GM12878 (cell line): ENCODE data around the gene KCNK13. TPM values are rescaled to one million over a fixed set of nuclear protein-coding genes. Genes with fewer than 3 reads are reported as not detected.

ENCODE experiments used
- ATAC-seq: fragments of 200-7000 bp; cut with Tn5 transposase; 3 replicates; pipeline ENCODE4 v1.9.1; 2020; ENCODE audit warnings: mild to moderate bottlenecking, moderate library complexity
- BruUV-seq: library from RNA; stranded (reverse); fragments of 400-500 nt; replicated peaks from 2 replicates; lab custom pipeline; 2021; lab: Mats Ljungman, UMichigan
- CTCF ChIA-PET: fragments of 300-600 bp; sonication (Branson Sonifier 250); formaldehyde crosslinking; extraction: SDS; loops from one replicate; lab custom pipeline; 2021; ENCODE audit warnings: inconsistent platforms; lab: Yijun Ruan, JAX
- POLR2A ChIA-PET: fragments of 350-600 bp; formaldehyde crosslinking; extraction: SDS; loops from one replicate; lab custom pipeline; 2021; ENCODE audit warnings: inconsistent platforms; lab: Charles Lee
- RAD21 ChIA-PET: fragments of 300-600 bp; sonication (Branson Sonifier 250); formaldehyde crosslinking; loops from one replicate; lab custom pipeline; 2023; ENCODE audit warnings: antibody characterized with exemption; ENCODE audit not compliant: unreplicated experiment; lab: Charles Lee
- SMC1A ChIA-PET: fragments of 300-600 bp; sonication (Branson Sonifier 250); formaldehyde crosslinking; loops from one replicate; lab custom pipeline; 2023; ENCODE audit not compliant: unreplicated experiment, uncharacterized antibody; lab: Charles Lee
- DNase-seq: peaks from one replicate; pipeline ENCODE4 v3.0.0-alpha.2; 2011; ENCODE audit warnings: low read depth, low spot score
- FAIRE-seq: peaks from 3 replicates; lab custom pipeline; 2011; peaks lifted over from hg19 to GRCh38; lab: Jason Lieb, UNC
- H2AFZ ChIP-seq: 2 replicates; pipeline ENCODE4 v1.6.0; 2011; ENCODE audit warnings: low read depth, low read length, control low read depth; ENCODE audit not compliant: control insufficient read depth
- H3K27ac ChIP-seq: 2 replicates; pipeline ENCODE4 v1.5.1; 2011; ENCODE audit warnings: control low read depth; ENCODE audit not compliant: control insufficient read depth, insufficient read depth
- H3K27me3 ChIP-seq, 2 experiments: replicated peaks in 1 of 2; 2 replicates each; pipeline versions ENCODE4 v1.6.0 to v1.6.1; 2011; ENCODE audit warnings: low read length in 1 of 2; ENCODE audit not compliant: control insufficient read depth in 2 of 2, insufficient read depth in 2 of 2
- H3K36me3 ChIP-seq, 2 experiments: 2 replicates each; pipeline ENCODE4 v1.5.1; 2011; ENCODE audit warnings: low read length in 1 of 2; ENCODE audit not compliant: control insufficient read depth in 2 of 2, insufficient read depth in 2 of 2
- H3K4me1 ChIP-seq: 2 replicates; pipeline ENCODE4 v1.6.1; 2011; ENCODE audit warnings: mild to moderate bottlenecking, low read length, moderate library complexity, mixed read lengths; ENCODE audit not compliant: control insufficient read depth, insufficient read depth
- H3K4me2 ChIP-seq: 2 replicates; pipeline ENCODE4 v1.6.0; 2011; ENCODE audit warnings: control low read depth; ENCODE audit not compliant: control insufficient read depth, insufficient read depth
- H3K4me3 ChIP-seq: fragments of 200-600 bp; sonication (generic); 2 replicates; pipeline ENCODE4 v1.5.1; 2016
- H3K79me2 ChIP-seq: 2 replicates; pipeline ENCODE4 v1.6.0; 2011; ENCODE audit warnings: low read length; ENCODE audit not compliant: control insufficient read depth, insufficient read depth
- H3K9ac ChIP-seq: 2 replicates; pipeline ENCODE4 v1.8.0; 2011; ENCODE audit warnings: low read length, control low read depth, mixed read lengths; ENCODE audit not compliant: control insufficient read depth, insufficient read depth
- H3K9me3 ChIP-seq: replicated peaks from 3 replicates; pipeline ENCODE4 v1.5.1; 2011; ENCODE audit warnings: mild to moderate bottlenecking, low read length; ENCODE audit not compliant: control insufficient read depth, insufficient read depth
- H4K20me1 ChIP-seq: 2 replicates; pipeline ENCODE4 v1.6.0; 2011; ENCODE audit not compliant: control insufficient read depth, insufficient read depth
- BCL3 ChIP-seq: IDR thresholded peaks from 2 replicates; pipeline ENCODE4 v1.6.1; 2011; ENCODE audit warnings: borderline replicate concordance, low read depth, mild to moderate bottlenecking, moderate library complexity, low read length; ENCODE audit not compliant: insufficient read depth, poor library complexity, severe bottlenecking
- E2F8 ChIP-seq: fragments of 450-650 bp; IDR thresholded peaks from 2 replicates; pipeline ENCODE4 v1.6.1; 2018; ENCODE audit warnings: mild to moderate bottlenecking, low read depth, moderate library complexity; ENCODE audit not compliant: partially characterized antibody
- EZH2 ChIP-seq: IDR thresholded peaks from 2 replicates; pipeline ENCODE4 v1.6.1; 2012; ENCODE audit warnings: low read depth, mild to moderate bottlenecking, control low read depth, inconsistent platforms, low read length, borderline replicate concordance; ENCODE audit not compliant: control insufficient read depth
- PAX8 ChIP-seq: fragments of 450-650 bp; IDR thresholded peaks from 2 replicates; pipeline ENCODE4 v1.6.1; 2017; ENCODE audit warnings: mild to moderate bottlenecking, moderate library complexity
- WGBS: methylation state at CpG from one replicate; pipeline ENCODE4 v1.1.6; 2016; ENCODE audit warnings: low lambda C conversion rate; ENCODE audit not compliant: insufficient replicate concordance, insufficient coverage; ENCODE audit errors: missing lambda C conversion rate; 5-methylcytosine and 5-hydroxymethylcytosine counted together
- in situ Hi-C: fragments of 300-500 bp; cut with MboI; formaldehyde crosslinking; loops from 9 replicates; pipeline ENCODE4 v1.14.3; 2018; ENCODE audit warnings: mixed read lengths
- intact Hi-C: fragments of 100-400 bp; cut with micrococcal nuclease; formaldehyde crosslinking; loops from one replicate; pipeline ENCODE4 v1.14.2; 2022; ENCODE audit not compliant: unreplicated experiment
- polyA plus RNA-seq, 11 experiments: library from polyadenylated mRNA; depleted of rRNA in 4 of 11; unstranded in 6 of 11; stranded (reverse) in 5 of 11; fragments of >200 nt; fragmentation: Nextera tagmentation in 4 of 11; fragmentation: Illumina TruSeq in 1 of 11; extraction: Ambion mirVana in 4 of 11; extraction: Trizol in 1 of 11; gene quantifications; 1 replicate in 1 of 11; 2 replicates in 10 of 11; pipeline versions ENCODE4 v1.2.1 to v1.2.3, GENCODE V29; 2011 to 2016; ENCODE audit warnings: inconsistent platforms in 2 of 11, missing spikeins in 2 of 11, low read depth in 1 of 11
- total RNA-seq, 4 experiments: library from RNA; depleted of rRNA in 3 of 4; stranded (reverse); fragments of >200 nt in 3 of 4; fragmentation: Illumina TruSeq in 1 of 4; extraction: Trizol in 1 of 4; gene quantifications; 2 replicates each; pipeline versions ENCODE4 v1.2.1 to v1.2.3, GENCODE V29; 2013 to 2021

Gene KCNK13
- total and polyA plus RNA-seq, 10 of the 15 experiments (the other 5 are each of a cell fraction or from before 2014, with no cell fraction given) = not detected

DNA sequence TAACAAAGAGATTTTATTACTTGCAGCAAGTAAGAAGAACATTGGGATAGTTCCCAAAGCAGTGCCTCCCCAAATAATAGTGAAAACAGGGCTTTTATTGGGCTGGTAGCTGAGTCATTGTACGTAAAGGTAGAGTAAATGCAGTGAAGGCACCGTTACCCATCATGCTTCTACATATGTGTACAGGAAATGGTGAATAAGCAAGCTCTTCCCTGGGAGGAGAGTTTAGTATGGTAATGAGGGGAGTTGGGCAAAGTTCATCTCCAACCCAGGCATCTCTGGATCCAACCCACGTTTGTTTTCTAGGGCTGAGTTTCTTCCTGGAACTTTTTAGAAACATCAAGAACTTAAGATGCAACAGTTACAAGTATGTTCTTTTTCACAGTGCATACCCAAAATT lies 56.2 kb downstream of the KCNK13 start:
- Histone ChIP-seq H3K9me3 (no peaks in the 10 kb centered on the region), H3K79me2 (no peaks in the 10 kb centered on the region), H3K4me3 (no peak overlapping the region), H3K4me1 (no peaks in the 10 kb centered on the region), H2AFZ (no peak overlapping the region), H3K36me3 (no peaks in the 10 kb centered on the region), H3K4me2 (no peak overlapping the region), H3K27ac (no peak overlapping the region), H4K20me1 (no peaks in the 10 kb centered on the region), H3K9ac (no peak overlapping the region), H3K27me3 (peaks cover 0 to 1% of the 10 kb centered on the region in 2 experiments; a peak in 2 of 4 replicates)
- ATAC-seq (no peak), DNase-seq (no peak), FAIRE-seq (no peak)
- in situ Hi-C loops (no loop called here), intact Hi-C loops (no loop called here)
- SMC1A ChIA-PET = no interaction called here
- TF ChIP-seq E2F8 (no peak), PAX8 (no peak), BCL3 (no peak), EZH2 (no peak)
- CTCF ChIA-PET = no interaction called here
- WGBS = 16% methylated on average over 3 of the region's 3 CpGs
- BruUV-seq = no TSS peak
- POLR2A ChIA-PET = no interaction called here
- RAD21 ChIA-PET = no interaction called here
